ENCODE data around the gene ARMC2. TPM values are rescaled to one million over a fixed set of nuclear protein-coding genes. Genes with fewer than 3 reads are reported as not detected.
"Not testable (repeated sequence)": the region's sequence is repeated elsewhere in the genome, so short reads cannot be mapped to it uniquely, and the experiment has no call there.

The ARMC2 gene
- total RNA-seq, 2 experiments from 2014 or later: 5.2 to 5.7 TPM

DNA sequence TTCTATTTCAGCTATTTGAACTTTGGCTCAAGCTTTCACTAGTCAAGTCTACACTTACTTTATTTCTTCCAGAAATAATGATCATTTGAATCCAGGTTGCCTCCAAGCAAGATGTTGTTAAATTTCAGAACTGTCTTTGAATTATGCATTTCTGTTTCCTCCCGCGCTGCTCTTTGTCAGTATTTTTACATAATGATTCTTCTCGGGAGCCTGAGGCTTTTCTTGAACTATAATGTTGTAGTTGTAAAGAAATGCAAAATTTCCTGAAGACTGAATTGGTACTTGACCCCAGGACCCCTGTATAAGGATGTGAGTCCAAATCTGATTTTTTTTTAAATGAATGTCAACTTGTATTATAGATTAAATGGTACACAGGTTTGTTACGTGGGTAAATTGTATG lies 80.4 kb downstream of the ARMC2 start:
- Mint-ChIP-seq H3K27me3 (no peaks in the 10 kb centered on the region), H3K4me3 (no peak overlapping the region), H3K9me3 (peaks cover 8% of the 10 kb centered on the region), H3K4me1 (ENCODE audit: low read depth) (peaks cover 21% of the 10 kb centered on the region), H3K27ac (no peak overlapping the region), H3K36me3 (ENCODE audit: low read depth) (peaks cover 6% of the 10 kb centered on the region)
- Histone ChIP-seq H3K36me3 (ENCODE audit: insufficient read depth, low read length) (no peaks in the 10 kb centered on the region), H3K27ac (ENCODE audit: low read depth in 1 of 2, low read length in 2 of 2) (no peak overlapping the region), H3K9me3 (ENCODE audit: control insufficient read depth in 1 of 2, insufficient read depth in 1 of 2, low read length in 2 of 2) (peaks cover 0 to 8% of the 10 kb centered on the region in 2 experiments), H3K4me3 (ENCODE audit: low read length) (no peak overlapping the region), H3K4me1 (ENCODE audit: insufficient read depth, low read length) (peaks cover 16% of the 10 kb centered on the region), H3K27me3 (ENCODE audit: control insufficient read depth in 1 of 2, insufficient read depth in 2 of 2, low read length in 2 of 2) (no peaks in the 10 kb centered on the region)
- POLR2A ChIA-PET: no interaction called here
- DNase-seq (no peak), ATAC-seq (ENCODE audit: poor library complexity) (no peak)
- CTCF ChIA-PET: no interaction called here
- intact Hi-C loops (cut with DNase I, micrococcal nuclease): no loop called here
- TF ChIP-seq, protein P1, sequence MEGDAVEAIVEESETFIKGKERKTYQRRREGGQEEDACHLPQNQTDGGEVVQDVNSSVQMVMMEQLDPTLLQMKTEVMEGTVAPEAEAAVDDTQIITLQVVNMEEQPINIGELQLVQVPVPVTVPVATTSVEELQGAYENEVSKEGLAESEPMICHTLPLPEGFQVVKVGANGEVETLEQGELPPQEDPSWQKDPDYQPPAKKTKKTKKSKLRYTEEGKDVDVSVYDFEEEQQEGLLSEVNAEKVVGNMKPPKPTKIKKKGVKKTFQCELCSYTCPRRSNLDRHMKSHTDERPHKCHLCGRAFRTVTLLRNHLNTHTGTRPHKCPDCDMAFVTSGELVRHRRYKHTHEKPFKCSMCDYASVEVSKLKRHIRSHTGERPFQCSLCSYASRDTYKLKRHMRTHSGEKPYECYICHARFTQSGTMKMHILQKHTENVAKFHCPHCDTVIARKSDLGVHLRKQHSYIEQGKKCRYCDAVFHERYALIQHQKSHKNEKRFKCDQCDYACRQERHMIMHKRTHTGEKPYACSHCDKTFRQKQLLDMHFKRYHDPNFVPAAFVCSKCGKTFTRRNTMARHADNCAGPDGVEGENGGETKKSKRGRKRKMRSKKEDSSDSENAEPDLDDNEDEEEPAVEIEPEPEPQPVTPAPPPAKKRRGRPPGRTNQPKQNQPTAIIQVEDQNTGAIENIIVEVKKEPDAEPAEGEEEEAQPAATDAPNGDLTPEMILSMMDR (IDR thresholded peaks at IDR 0.05): no peak

DNA sequence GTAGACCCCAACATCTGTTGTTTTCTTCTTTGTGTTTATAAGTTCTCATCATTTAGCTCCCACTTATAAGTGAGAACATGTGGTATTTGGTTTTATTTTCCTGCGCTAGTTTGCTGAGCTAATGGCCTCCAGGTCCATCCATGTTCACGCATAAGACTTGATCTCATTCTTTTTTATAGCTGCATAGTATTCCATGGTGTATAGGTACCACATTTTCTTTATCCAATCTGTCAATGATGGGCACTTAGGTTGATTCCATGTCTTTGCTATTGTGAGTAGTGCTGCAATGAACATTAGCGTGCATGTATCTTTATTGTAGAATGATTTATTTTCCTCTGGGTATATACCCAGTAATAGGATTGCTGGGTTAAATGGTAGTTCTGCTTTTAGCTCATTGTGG lies 82.9 kb downstream of the ARMC2 start:
- H3K9me3 ChIP-seq (ENCODE audit: control insufficient read depth in 1 of 2, insufficient read depth in 1 of 2, low read length in 2 of 2); H3K4me3 ChIP-seq (ENCODE audit: low read length); ATAC-seq (ENCODE audit: poor library complexity); H3K9me3 Mint-ChIP-seq; H3K27ac Mint-ChIP-seq; H3K4me1 Mint-ChIP-seq (ENCODE audit: low read depth); H3K27me3 Mint-ChIP-seq; H3K4me1 ChIP-seq (ENCODE audit: insufficient read depth, low read length); DNase-seq; H3K27ac ChIP-seq (ENCODE audit: low read depth in 1 of 2, low read length in 2 of 2); H3K27me3 ChIP-seq (ENCODE audit: control insufficient read depth in 1 of 2, insufficient read depth in 2 of 2, low read length in 2 of 2); H3K36me3 Mint-ChIP-seq (ENCODE audit: low read depth); intact Hi-C loops (cut with DNase I, micrococcal nuclease); H3K4me3 Mint-ChIP-seq; H3K36me3 ChIP-seq (ENCODE audit: insufficient read depth, low read length): not testable (repeated sequence)
- CTCF ChIA-PET: interaction anchor here (0.7 to 1.1 kb wide), 2 partner anchors 10 to 12 kb away, joined by 3 read pairs; no protein-coding TSS in a partner anchor
- POLR2A ChIA-PET: interaction anchor here (0.9 to 1.9 kb wide), 2 partner anchors 14 to 79 kb away, joined by 4 read pairs; no protein-coding TSS in a partner anchor

DNA sequence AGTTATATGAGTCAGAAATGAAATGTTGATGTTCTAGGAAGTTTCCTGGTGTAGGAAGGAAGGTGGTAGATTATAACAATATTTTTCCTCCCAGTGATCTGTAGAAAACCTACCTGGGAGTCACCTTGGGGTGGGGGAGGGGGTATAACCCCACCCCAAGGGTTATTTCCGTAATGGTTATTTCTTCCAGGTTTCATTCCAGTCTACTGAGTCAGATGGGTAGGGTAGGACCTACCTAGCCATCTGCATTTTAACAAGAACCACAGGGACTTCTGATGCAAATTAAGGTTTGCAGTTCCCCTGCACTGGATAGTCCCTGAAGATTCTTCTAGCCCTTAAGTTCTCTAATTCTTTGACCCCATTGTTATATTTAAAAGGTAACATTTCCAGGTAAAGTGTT lies 88.9 kb downstream of the ARMC2 start:
- TF ChIP-seq, protein P1 (IDR thresholded peaks at IDR 0.05): no peak
- intact Hi-C loops (cut with DNase I, micrococcal nuclease): loop anchor here in 1 of 2 experiments (5.0 kb wide), 1 partner anchor 50 kb away; no protein-coding TSS in a partner anchor
- Histone ChIP-seq H3K9me3 (ENCODE audit: control insufficient read depth in 1 of 2, insufficient read depth in 1 of 2, low read length in 2 of 2) (peaks cover 0 to 3% of the 10 kb centered on the region in 2 experiments), H3K36me3 (ENCODE audit: insufficient read depth, low read length) (no peaks in the 10 kb centered on the region), H3K27me3 (ENCODE audit: control insufficient read depth in 1 of 2, insufficient read depth in 2 of 2, low read length in 2 of 2) (no peaks in the 10 kb centered on the region), H3K27ac (ENCODE audit: low read depth in 1 of 2, low read length in 2 of 2) (no peak overlapping the region), H3K4me1 (ENCODE audit: insufficient read depth, low read length) (peaks cover 12% of the 10 kb centered on the region), H3K4me3 (ENCODE audit: low read length) (no peak overlapping the region)
- Mint-ChIP-seq H3K36me3 (ENCODE audit: low read depth) (no peaks in the 10 kb centered on the region), H3K4me1 (ENCODE audit: low read depth) (peaks cover 23% of the 10 kb centered on the region), H3K27me3 (no peaks in the 10 kb centered on the region), H3K27ac (no peak overlapping the region), H3K9me3 (peaks cover 2% of the 10 kb centered on the region), H3K4me3 (no peak overlapping the region)
- POLR2A ChIA-PET: no interaction called here
- CTCF ChIA-PET: no interaction called here
- DNase-seq: no peak
- ATAC-seq (ENCODE audit: poor library complexity): no peak

DNA sequence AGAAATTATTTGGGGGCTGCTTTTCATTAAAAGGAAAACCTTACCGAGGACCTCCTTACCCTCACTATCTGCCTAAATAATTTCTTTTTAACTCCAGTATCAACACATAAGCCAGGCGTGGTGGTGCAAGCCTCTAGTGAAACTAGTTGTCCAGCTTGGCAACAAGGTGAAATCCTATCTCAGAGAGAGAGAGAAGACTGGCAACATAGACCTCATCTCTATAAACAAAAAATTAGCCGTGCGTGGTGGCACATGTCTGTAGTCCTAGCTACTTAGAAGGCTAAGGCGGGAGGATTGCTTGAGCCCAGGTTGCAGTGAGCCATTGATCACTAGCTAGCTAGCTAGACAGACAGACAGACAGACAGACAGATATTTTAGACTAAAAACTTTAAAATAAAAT lies 92.5 kb downstream of the ARMC2 start:
- Histone ChIP-seq H3K27ac (ENCODE audit: low read depth in 1 of 2, low read length in 2 of 2) (no peak overlapping the region), H3K27me3 (ENCODE audit: control insufficient read depth in 1 of 2, insufficient read depth in 2 of 2, low read length in 2 of 2) (no peaks in the 10 kb centered on the region), H3K9me3 (ENCODE audit: control insufficient read depth in 1 of 2, insufficient read depth in 1 of 2, low read length in 2 of 2) (peaks cover 0 to 3% of the 10 kb centered on the region in 2 experiments), H3K4me3 (ENCODE audit: low read length) (no peak overlapping the region), H3K4me1 (ENCODE audit: insufficient read depth, low read length) (peaks cover 30% of the 10 kb centered on the region), H3K36me3 (ENCODE audit: insufficient read depth, low read length) (no peaks in the 10 kb centered on the region)
- Mint-ChIP-seq H3K9me3 (peaks cover 2% of the 10 kb centered on the region), H3K4me1 (ENCODE audit: low read depth) (peaks cover 58% of the 10 kb centered on the region), H3K27me3 (no peaks in the 10 kb centered on the region), H3K4me3 (no peak overlapping the region), H3K36me3 (ENCODE audit: low read depth) (no peaks in the 10 kb centered on the region), H3K27ac (peak overlapping the region; percentile 42)
- POLR2A ChIA-PET: no interaction called here
- DNase-seq (no peak), ATAC-seq (ENCODE audit: poor library complexity) (no peak)
- CTCF ChIA-PET: interaction anchor here (0.9 kb wide), 1 partner anchor 9 kb away, joined by 3 read pairs; no protein-coding TSS in a partner anchor
- TF ChIP-seq, protein P1 (IDR thresholded peaks at IDR 0.05): no peak
- intact Hi-C loops (cut with DNase I, micrococcal nuclease): no loop called here
